Kidney capillary endothelial cell (primary cell): ENCODE results near the gene TRDMT1.

Source experiments
- DNase-seq: peaks from one replicate; pipeline ENCODE4 v3.0.0-alpha.2; 2018; ENCODE audit warnings: low spot score

TRDMT1 gene

DNA sequence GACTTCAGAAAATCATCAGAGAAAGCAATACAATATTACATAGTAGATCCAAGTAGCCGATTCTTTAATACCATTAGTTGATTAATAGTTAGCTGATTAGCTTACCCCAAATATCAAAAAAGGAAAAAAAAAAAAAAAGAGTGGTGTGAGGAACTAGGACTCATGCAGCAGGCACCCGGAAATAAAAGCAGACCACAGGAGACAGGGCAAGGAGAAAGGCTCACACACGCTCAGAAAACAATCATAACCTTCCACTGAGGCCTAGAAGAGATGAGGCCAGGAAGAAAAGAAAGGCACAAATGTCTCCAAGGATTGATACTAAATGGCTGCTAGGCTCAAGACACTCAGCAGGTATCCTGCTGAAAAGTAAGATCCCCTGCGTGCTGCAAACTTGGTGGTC, 25.9 kb downstream of the TRDMT1 start:
- no peak for DNase-seq

- DNase-seq, result no peak
These were observed 26.8 kb downstream of the TRDMT1 start for GRCh38 chr10:17174626-17175025.

DNA sequence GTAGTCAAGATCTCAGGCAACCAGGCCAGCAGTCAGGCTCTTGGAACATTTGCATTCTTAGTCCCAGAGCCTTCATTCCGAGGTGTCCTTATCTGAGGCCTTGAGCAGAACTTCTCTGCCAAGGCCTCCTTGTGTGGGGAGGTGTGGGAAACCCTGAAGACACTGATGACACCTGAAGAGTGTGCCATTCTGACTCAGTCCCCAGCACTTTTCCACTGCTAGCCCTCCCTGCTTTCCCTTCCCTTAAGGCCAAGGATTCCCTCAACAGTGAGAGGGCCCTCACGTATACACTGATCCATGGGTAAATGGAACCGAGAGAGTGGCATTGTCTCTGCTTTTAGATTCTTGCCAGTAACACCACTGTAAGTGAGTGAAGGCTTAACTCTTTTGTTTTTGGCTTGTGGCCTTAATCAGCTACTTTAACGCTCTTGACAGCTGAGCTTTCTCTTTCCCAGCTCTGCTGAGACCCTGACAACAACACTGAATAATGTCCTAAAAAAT, 30.3 kb downstream of the TRDMT1 start:
- DNase-seq, result no peak

DNA sequence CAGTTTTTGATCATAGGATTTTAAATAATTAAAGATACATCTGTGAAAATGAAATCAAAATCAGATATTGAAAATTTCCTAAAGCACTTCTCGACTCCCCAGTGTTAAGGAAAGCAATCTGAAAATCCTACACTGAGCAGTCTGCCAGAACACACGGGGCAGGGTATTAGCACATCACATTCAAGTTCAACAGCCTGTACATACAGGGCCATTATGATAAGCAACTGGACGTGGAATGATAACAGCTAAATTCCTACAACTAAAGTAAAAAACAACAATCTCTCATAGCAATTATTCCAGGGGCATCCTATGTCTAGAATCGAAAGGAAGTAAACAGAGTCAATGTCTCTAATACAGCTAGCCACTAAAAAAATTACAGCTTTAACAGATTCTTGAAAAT, 31.7 kb downstream of the TRDMT1 start:
- DNase-seq, result no peak

DNA sequence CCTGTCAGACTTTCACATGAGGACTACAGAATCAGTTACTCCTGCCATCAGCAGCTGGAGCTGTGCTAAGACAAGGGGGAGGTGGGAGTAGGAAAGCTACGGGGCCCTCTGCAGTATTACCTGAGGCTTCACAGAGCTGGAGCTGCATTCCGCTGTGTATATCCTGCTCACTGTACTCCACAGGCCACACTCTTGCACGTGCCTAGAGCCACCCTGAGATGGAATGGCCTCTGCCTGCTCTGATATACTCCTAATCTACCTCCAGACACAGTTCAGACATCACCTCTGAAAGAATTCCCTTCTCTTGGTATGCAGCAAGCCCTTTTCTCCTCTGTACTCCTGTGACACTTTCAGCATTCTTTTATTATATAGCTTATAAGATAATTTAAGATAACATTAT, 34.8 kb downstream of the TRDMT1 start:
- DNase-seq, result no peak

GRCh38 chr10:17162828-17163227, 38.6 kb downstream of the TRDMT1 start:
- DNase-seq, result no peak

- no peak for DNase-seq
These were observed 39.7 kb downstream of the TRDMT1 start for GRCh38 chr10:17161775-17162174.

GRCh38 chr10:17157024-17157423, 44.4 kb downstream of the TRDMT1 start:
- DNase-seq, result no peak

GRCh38 chr10:17155826-17156225, 45.6 kb downstream of the TRDMT1 start:
- DNase-seq, result no peak

- no peak for DNase-seq
These were observed 47.4 kb downstream of the TRDMT1 start for GRCh38 chr10:17154116-17154515.

DNA sequence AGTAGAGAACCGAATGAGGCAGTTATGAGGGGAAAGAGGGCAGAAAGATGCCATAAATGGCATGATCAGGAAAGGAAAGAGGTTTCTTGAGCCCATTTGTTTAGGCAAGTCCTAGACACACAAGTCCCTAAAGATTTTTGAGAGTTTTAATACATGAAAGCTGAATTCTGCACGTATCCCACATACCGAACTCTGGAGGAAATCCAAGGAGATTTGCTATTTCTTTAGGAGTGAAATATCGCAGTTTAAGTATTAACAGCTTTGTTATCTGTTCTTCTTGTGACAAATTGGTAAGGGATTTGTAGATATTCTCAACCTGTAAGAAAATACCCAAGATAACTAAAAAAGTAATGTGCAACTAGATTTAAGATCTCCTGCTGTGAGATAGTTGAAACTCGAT, 48.2 kb downstream of the TRDMT1 start:
- DNase-seq, result no peak

DNA sequence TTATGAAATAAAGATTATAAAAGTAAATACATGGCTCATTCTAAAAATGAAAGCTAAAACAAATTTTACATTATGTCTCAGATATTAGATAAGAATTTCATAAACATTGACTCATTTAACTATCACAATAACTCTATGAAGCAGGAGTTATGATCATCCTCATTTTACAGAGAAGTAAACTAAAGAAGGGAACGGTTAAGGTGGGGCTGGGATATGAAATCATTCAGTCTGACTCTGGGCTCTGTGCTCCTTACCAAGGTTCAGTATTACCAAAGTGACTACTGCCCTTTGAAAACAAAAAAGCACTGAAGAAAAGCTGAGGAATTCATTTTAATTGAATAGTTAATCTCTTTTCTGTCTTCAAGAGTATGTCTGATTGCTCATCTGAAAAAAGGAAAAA, 49.8 kb downstream of the TRDMT1 start:
- DNase-seq, result no peak

- DNase-seq, result peak; percentile 35
These were observed 53.5 kb downstream of the TRDMT1 start for GRCh38 chr10:17147884-17148489.

- no peak for DNase-seq
These were observed 54.6 kb downstream of the TRDMT1 start for GRCh38 chr10:17146892-17147291.

GRCh38 chr10:17145239-17145638, 56.2 kb downstream of the TRDMT1 start:
- no peak for DNase-seq

- no peak for DNase-seq
These were observed 56.7 kb downstream of the TRDMT1 start for GRCh38 chr10:17144757-17145156.

GRCh38 chr10:17144032-17144431, 57.4 kb downstream of the TRDMT1 start:
- no peak for DNase-seq

DNA sequence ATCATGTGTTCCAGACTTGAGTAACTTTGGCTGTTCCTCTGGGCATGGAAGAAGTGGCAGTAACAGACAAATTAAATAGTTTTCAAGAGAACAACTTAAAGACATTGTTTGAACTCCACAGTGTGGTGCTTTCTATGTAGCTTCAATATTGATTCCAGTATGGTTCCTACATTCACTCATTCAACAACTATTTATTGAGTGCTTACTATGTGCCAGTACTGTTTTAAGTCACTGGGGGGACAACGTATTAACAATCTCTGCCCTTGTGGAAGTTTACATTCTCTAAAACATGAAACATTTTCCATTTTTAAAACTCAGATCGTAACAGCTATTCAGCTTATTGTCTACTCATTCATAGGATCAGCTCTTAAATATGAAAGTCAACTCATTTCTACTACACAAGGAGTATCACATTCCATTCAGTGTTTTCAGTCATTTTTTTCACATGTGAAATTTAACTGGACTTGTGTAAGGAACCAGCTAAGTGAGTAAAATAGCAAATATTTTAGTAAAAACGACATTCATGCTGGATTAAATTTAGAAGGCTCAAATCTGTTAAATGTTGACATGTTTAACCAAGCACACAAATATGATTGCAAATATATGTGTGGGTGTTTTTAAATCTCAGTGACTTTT, 58.3 kb downstream of the TRDMT1 start:
- no peak for DNase-seq

DNA sequence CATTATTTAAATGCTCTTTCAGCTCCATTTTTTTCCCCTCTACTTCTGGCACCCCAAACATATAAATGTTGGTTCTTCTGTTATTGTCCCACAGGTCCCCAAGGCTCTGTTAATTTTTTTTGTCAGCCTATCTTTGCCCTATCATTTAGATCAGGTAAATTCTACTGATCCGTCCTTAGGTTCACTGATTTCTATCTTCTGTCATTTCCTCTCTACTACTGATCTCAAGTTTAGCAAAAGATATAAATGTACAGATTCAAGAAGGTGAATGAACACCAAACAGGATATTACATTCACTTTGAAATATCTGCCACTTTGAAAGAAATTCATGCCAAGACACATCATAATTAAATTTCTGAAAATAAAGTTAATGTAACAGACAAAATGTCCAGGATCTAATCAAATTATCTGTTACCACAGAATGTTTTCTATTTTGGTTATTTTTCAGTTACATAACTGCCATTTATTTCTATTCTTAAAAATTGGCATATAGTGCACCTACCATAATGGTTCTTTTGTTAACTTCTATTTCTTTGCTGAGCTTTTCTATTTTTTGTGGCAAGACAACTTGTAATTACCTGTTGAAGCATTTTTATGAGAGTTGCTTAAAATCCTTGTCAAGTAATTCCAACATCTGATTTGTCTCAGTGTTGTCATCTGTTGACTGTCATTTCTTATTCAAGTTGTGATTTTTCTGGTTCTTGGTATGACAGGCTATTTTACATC, 59.8 kb downstream of the TRDMT1 start:
- DNase-seq, result no peak

DNA sequence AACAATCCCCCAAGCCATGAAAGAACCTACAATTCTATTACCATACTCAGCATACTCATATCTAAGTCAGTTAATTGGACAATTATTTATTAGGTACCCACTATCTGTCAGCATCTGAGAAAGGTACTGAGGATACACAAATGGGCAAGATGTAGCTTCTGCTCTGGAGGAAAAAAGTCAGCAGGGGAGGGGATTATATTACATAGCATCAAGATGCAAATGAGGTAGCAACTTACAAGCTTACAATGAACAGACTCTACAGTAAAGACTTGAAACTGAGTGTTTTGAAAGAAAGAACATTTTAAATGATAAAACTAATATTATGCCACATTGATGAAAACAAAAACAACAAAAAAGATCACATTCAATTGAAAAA, 61.1 kb downstream of the TRDMT1 start:
- DNase-seq, result no peak

- no peak for DNase-seq
These were observed 62.9 kb downstream of the TRDMT1 start for GRCh38 chr10:17138460-17139042.

DNA sequence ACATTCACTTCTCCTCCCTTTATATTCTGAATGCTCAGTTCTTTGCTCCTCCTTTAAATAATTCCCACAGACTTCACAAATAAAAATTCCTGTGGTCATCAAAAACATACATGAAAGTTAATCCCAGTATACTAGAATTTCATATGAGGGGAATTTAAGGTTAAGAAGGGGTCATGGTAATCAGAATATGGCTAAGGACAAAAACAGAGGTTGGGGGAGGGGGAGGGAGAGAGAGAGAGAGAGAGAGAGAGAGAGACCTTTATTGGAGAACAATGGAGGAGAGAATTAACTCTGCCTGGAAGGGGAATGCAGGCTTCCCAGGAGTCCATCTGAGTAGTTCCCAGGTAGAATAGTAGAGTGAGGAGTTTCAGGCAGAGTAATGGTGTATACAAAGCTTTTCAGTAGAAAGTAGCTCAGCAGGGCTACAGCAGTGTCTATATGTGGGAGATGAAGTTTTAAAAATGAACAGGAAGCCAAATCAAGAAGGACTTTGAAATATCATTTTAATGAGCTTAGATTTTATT, 66.7 kb downstream of the TRDMT1 start:
- DNase-seq, result no peak

DNA sequence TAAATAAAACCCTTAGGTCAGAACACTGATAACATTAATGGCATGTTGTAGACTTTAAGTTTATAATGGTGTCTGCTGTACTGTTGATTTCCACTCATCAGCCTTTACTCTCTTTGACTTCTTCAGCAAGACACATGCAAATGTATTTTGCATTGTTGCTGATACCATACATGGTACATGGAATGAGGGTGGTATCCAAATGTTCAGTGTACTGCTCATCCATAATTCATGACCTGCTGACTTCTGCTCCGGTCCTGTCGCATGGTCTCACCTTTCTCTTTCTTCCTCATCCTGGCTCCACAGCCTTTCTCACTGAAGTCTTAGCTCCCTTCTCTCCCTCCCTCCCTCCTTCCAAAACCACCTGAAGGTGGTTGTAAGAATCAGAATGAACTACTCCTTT, 67.2 kb downstream of the TRDMT1 start:
- DNase-seq, result no peak
